Hematopoietic multipotent progenitor cell treated with erythropoietin and hydrocortisone succinate and interleukin-3 and kit ligand, for 8 days (in vitro differentiated cells): ENCODE results near the gene MAML1.
A peak's percentile ranks its signal among the peaks of the same experiment; 100 is the strongest.

Experiments
- DNase-seq: peaks from one replicate; pipeline ENCODE4 v3.0.0-alpha.2; 2015

The MAML1 gene

DNA sequence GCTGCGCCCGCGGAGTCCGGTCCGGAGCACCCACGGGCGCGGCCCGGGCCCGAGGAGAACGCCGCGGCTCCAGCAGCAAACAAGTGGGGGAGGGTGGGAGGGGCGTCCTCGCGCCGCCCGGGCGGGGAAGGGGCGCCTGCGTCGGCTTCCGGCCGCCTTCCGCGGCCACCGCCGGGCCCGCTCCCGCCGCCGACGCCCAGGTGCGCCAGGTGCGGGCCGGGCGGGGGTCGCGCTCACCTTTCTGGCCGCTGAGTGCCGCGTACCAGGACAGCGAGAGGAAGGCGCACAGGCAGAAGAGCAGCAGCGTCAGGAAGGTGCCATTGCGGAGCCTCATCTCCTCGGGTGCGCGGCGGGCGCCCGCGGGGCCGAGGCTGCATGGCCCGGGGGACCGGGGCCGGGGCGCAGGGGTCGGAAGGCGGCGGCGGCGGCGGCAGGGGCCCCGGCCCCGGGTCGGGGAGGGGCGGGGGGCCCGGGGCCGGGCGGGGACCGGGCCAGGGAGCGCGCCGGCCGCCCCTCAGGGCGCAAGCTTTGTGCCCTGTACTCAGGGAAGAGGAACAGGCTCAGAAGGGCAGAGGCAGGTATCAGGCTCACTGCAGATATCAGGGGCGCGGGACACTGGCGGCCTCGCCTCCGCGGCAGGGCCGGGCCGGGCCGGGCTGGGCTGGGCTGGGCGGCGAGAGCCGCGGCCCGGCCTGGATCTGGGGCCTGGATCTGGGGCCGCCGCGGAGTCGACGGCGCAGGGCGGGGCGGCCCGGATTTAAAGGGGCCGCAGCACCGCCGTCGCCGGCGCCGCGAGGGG, 73.8 kb downstream of the MAML1 start, which contains the start of gene MGAT4B:
Gene MGAT4B, minus strand, starts transcription at position 617 of the 799 bp plus-strand sequence. Its CDS starts 283 bp downstream, at position 334.
- DNase-seq = peak; percentile 81

DNA sequence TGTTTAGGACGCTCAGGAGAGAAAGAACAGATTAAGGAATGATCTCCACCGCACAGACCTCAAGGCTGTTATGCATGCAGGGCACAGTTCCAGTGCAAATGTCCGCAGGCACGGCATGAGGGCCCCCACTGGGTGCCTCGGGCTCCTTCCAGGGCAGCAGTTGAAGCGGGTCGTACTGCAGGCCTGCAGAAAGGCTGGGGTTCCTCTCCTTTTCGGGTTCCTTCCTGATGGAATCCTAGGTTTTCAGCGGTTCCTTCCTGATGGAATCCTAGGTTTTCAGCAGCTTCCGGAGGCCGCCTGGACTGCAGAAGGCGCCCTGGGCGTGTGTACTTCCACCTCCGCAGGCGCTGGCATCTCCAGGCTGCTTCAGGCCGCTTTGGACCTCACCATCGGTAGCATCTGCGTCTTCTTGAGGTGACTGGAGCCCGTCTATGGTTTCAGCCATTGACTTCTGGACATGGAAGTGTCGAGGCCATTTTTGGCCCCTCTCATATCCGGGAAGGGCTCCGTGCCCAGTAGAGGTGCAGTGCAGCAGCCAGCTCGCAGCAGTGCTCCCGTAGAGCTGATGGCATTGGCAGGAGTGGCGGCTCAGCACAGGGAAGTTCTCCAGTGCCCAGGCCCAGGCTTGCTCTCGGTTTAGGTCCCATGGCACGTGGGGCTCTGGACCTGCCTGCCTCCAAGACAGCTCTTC, 79.7 kb downstream of the MAML1 start:
- DNase-seq = no peak

DNA sequence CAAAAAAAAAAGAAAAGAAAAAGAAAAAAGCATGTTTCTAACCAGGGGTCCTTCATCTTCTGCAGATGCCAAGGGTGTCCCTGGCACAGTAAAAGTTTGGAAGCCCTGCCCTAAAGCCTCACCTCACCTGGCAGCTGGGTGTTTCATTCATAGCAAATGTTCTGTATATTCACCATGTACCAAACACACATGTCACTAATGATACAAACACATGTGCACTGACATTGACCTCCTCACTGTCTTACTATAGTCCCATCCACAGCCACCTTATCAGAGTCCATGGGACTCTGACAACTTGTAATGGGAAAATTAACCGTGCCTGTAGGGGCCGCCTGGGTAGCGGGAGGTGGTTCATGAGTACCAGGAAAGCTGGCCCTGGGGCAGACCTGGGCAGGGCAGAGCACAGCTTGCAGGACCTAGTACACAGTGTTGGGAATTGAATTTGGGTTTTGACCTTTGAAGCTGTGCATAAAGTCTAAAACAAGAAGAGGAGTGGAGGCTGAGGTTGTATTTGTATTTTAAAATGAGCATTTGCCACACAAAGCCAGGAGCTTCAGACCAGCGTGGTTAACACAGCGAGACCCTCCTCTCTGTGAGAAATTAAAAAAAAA, 80.5 kb downstream of the MAML1 start:
- DNase-seq = no peak

DNA sequence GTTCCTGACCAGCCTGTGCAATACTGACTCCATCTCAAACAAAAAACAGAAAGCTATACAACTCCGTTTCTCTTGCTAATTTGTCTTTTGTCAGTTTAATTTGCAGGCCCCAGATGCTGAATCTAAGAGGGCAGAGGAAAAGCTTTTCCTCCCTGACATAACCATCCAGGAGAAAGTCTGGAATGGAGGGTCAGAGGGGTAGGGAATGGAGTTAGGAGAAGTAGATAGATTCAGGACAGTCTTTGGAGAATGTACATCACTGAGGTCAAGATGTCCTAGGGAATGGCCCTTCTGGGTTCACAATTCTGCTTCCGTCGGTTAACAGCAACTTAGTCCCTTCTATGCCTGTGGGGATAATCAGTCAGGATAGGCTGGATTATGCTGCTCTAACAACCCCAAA, 81.5 kb downstream of the MAML1 start:
- DNase-seq = no peak

DNA sequence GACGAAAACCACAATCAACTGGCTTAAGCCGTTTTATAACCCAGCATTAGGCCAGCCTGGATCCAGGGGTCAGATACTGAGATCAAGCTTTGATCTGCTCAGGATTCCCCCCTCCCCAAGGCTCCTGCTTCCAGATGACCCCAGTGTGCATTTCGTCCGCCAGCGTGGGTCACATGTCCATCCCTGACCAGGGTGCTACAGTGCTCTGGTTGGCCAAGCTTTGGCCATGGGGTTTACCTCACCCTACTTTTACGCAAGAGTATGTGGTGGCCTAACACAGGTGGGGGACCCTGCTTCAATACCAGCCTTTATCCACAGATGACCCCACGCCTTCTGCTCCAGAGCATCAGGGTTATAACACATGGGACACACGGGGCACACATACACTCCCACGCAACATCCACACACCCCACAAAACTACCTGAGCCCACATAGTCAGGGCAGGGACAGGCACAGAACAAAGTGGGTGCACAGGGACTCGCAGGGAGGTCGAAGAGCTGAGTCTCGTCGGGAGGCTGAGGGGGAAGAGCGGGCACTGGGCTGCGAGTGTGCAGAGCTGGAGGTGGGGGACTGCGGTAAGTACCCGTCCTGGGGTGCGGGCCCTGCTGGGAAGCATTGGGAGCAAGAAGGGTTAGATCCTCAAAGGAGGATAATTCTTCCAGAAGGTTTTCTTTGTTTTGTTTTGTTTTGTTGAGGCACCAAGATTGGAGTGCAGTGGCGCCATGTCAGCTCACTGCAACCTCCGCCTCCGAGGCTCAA, 83.0 kb downstream of the MAML1 start:
- no peak for DNase-seq

DNA sequence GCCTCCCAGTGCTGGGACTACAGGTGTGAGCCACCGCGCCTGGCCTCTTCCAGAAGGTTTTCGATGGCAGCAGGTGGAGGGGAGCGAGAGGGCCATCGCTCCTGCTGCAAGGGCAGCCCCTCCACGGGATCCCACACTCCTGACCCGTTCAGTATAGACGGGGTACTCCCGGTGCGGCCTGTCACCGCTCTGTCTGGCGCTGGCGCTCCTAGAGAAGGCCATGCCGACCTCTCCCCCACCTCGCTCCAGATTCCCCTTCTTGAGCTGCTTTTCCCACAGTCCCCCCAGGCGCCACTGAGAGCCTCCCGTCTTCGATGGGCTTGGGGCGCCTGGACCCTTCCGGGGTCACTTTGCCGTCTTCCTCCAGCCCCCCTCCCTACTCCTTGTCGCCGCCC, 83.8 kb downstream of the MAML1 start:
- no peak for DNase-seq

DNA sequence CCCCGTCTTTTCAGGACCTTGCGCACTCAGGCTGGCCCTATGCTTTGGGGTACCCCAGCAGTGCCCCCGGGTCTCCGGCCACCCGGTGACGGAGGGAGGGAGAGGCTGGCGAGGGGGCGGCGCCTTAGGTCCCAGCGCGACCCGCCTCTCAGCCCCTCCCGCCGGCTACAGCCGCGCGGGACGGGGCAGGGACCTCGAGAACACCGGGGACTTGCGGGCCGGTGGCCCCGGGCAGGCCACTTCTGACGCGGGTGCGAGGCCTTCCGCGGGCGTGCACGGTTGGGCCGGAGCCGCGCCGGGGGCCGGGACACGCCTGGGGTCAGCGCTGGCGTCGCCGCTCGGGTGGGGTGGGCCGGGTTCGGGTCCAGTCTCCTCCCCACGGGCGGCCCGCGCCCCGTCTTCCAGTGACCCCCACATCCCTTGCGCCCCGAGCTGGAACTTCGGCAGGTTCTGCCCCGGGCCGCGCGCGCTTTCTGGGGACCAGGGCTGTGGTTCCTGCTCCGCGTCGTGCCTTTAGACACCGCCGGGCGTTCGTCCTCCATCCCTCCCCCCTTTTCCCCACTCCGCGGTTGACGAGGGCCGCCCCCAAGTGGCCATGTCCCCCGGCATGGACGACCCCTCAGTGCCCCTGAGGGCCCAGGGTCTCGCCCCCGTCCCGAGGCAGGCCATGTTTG, 84.3 kb downstream of the MAML1 start:
- no peak for DNase-seq

DNA sequence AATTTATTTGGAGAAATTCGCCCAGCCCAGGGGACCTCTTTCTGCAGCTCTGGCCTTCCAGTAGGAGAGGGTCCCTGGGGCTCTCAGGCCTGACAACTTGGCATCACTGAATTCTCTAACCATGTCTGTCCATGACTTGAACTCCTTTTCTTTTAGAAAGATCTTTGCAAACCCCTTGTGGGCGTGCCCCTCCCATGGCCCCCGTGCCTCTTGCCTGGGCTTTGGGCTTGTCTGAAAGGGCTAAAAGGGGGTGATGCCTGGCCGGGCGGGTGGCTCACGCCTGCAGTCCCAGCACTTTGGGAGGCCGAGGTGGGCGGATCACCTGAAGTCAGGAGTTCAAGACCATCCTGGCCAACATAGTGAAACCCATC, 84.8 kb downstream of the MAML1 start:
- DNase-seq = no peak

DNA sequence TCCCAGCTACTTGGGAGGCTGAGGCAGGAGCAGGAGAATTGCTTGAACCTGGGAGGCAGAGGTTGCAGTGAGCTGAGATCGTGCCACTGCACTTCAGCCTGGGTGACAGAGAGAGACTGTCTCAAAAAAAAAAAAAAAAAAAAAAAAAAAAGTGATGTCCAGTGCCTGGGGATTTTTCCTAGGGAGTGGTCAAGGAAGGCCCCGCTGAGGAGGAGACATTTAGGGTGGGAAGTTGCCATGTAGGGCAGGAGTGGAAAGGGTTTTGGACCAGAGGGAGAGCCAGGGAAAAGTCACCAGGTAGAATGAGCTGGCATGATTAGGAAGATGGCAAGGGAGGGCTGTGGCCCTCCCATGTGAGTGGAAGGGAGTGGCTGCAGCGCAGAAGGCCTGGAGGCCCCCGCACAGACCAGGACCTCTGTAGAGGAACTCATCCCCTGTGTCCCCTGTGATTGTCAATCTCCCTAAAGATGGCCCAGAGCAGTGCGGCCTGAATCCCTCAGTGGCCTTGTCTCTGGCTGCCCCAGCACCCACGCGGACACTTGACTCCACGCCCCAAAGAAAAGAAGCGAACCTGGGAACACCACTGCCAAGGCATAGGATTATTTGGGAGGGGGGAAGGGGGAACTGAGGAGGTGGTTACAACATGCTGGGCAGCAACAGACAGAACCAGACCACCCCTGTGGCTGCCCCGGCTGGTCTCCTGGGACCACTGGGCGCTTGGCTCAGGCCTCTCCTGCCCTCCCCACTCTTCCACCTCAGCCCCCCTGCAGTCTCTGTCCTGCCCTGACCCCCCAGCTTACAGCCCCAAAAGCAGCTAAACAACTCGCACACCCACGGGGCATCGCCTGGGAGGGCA, 85.5 kb downstream of the MAML1 start:
- DNase-seq = no peak

DNA sequence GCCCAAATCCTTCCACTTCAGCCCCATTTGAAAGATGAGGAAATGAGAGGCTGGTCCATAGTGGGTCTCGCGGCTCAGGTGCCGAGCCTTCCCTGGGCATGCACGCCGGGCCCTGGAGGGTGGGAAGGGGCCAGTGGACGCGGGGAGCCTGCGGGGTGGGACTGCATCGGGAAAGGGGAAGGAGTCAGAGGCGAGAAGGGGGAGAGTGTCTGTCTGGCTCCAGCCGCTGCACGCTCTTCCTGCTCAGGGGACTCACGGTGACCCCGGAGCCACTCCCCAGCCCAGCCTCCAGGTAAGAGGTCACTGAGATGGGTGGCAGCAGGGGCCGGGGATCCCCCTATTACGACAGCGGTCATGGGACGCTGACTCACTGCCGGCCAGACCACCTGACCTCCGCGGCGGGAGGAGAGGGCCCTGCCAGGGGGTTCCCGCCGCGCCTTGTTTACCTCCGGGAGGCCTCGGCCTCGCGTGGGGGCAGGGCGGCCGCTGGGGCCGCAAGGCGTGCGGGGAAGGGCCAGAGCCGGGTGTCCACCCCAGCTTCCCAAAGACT, 86.2 kb downstream of the MAML1 start:
- DNase-seq = peak; percentile 72

DNA sequence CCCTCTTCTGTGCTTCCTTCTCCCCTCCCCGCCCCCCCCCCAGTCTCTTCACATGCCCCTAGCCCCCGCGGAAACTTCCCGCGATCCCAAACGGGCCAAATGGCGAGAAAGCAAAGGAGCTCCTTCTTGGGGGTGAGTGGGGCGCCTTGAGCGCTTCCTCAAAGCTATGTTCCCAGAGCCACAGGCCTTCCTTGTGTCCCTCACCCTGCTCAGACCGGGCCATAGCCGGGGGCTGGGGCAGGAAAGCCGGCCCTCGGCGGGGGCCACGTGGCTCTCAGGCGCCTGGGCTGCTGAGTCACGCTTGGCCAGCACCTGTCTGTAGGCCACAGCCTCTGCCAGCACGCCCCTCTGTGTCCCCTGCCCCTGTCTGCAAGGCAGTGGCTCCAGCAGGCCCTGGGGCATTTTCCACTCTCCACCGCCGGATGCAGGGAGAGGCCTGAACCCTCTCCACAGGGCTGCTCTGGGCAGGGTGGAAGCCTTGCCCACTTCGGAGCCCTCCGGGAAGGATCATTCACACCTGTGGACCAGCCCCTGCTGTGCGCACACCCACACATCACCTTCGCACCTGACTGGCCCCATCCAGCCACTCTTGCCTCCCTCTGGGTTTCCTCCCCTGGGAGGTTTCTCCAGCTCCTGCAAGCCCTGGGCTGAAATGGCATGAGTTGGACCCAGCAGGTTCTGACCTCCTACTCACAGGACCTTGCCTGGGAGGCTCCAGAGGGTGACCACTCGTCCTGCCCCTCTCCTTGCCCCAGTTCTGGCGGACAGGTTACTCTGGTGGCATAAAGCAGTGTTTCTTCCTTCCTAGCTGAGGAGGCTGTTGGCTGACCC, 86.9 kb downstream of the MAML1 start:
- DNase-seq = peak; percentile 32

DNA sequence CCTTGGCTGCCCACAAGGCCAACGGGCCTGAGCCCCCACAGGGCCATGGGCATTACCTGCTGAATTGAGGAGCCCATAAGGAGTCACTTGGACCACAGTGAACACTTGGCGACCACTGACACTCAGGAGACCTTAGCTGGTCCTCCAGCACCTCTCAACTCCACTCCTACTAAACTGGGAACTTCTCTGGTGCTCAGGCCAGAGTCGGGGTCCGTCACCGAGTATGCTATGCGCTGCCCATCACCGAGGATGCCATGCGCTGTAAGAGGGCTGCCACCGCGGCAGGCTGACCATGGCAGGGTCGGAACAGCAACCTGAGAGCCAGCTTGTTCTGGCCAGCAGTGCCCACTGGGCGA, 87.5 kb downstream of the MAML1 start:
- no peak for DNase-seq

DNA sequence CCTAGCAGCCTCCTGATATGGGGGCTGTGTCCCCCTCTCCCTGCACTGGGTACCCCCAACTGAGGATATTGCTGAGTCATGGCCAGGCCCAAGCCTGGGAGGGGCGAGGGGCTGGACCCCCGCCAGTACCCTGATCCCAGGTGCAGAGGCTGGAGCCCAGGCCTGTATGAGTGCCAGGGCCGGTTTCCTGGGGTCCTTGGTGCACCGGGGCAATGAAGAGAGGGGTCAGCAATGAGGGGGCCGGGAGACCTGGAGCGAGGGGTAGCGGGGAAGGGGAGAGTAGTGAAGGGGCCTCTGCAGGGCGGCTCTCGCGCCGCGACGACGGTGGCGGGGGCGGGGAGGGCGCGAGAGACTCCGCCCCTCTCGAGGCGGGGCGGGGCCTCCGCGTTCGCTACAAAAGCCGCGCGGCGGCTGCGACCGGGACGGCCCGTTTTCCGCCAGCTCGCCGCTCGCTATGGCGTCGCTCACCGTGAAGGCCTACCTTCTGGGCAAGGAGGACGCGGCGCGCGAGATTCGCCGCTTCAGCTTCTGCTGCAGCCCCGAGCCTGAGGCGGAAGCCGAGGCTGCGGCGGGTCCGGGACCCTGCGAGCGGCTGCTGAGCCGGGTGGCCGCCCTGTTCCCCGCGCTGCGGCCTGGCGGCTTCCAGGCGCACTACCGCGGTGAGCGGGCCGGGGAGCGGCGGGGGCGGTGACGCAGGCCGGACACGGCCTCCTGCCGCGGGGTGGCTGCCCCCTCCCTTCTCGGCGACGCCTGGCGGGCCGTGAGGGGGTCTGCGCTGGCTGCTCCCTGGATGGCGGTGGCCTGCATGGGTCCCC, 88.1 kb downstream of the MAML1 start, which contains the start of gene SQSTM1:
Gene SQSTM1, plus strand, starts transcription at position 423 of the 815 bp plus-strand sequence. Its CDS starts 32 bp downstream, at position 455.
- peak; percentile 75 for DNase-seq

DNA sequence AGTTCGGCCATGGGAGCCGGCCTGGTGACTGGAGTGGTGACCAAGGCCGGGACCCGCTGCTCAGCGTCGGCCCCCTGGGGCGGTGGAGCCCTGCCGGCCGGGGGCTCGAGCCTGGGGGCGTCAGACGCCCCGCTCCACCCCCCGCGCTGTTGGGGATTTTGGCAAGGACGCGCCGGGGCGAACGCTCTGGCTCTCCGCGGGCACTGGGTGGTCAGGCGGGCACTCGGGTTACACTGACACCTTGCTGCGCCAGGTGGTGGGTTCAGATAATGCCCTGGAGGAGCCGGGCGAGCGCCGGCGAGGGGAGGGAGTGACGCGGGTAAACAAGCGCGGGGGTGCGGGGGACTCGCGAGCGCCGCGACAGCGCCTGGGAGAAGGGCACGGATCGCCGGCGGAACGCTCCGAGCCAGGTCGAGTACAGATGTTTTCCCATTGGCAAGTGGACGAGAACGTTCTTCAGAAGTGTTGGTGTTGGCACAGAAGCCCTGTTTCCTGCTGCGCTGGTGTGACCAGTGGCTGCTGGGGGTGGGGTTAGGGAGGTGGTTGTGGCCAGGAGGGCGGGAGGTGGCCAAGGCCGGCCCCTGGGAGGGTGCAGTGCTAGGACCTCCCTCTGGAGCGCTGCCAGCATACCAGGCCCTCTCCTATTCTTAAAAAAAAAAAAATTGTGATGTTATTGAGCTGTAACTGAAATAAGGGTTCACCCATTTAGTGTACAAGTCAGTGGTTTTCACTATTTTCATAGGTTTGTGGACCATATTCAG, 88.9 kb downstream of the MAML1 start:
- DNase-seq = peak; percentile 93

DNA sequence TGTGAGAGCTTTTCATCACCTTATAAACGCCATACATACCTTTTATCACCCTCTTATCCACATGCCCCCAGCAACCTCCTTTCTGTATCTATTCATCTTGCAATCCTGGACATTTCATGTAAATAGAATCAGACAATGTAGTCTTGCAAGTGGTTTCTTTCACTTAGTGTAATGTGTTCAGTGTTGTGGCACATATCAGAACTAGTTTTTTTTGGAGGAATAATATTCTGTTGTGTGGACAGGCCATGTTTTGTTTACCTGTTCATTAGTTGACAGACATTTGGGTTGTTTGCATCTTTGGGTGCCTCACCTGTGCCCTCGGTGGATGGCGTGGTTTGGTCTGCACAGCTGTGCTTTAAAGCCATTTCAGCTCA, 89.4 kb downstream of the MAML1 start:
- no peak for DNase-seq

DNA sequence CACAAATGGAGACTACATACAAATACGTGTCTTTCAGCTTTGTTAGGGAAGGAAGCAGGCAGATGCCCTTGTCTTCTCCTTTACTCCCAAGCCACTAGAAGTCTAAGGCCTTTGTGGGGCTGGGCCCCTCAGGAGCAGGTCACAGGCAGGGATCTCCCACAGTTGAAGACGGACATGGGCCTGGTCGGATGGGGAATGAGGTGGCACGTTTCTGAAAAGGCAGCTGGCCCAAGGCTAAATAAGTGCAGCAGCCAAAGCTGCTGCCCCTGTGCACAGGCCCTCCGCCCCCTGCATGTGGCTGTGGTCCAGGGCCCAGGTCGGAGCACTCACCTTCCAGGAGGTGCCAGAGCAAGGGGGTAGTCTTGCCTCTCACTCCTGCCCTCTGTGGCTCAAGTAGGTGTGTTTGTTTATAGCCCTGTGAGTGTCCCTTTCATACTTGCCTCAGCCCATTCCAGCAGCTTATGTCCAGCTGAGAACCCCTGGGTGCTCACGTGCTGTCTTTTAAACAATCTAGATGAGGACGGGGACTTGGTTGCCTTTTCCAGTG, 89.9 kb downstream of the MAML1 start:
- no peak for DNase-seq

DNA sequence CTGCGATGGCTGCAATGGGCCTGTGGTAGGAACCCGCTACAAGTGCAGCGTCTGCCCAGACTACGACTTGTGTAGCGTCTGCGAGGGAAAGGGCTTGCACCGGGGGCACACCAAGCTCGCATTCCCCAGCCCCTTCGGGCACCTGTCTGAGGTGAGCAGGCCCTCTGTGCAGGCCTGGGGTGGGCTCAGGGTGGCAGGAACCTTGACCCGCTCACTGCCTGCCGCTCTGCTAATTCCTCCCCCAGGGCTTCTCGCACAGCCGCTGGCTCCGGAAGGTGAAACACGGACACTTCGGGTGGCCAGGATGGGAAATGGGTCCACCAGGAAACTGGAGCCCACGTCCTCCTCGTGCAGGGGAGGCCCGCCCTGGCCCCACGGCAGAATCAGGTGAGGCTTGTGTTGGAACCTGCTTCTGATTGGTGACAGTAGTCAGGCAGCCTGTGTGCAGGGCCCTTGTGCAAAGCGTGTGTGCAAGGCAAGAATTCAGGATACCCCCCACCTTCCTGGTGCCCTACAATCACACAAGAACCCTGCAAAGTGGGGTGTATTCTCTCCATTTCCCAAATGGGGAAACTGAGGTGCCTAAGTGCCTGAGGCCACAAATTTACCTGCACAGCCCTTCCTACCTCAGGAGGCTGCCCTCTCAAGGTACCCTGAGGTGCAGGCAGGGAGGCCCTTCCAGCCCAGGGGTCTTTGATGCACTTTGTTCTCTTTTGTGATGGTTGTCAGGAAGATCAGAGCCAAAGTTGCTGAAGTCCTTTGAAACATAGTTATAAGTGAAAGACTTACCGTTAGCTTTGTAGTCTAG, 91.5 kb downstream of the MAML1 start:
- no peak for DNase-seq

DNA sequence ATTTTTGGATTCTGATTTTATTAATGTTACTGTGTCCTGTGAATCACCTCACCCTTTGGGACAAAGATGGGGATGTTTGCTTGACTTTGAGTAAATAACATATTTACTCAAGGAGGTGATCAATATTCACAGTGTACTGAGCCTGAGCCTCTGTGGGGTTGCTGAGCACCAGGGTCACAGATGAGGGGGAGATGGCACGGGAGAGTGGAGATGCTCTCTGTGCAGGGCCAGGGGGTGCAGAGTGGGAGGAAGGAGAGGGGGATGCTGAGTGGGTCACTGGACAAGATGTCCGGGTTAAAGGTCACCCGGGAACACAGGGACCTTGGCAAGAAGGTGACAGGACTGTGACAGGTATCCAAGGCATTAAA, 92.1 kb downstream of the MAML1 start:
- no peak for DNase-seq
